Endothelial cell of umbilical vein (primary cell): ENCODE data around the gene RNF43. TPM values are rescaled to one million over a fixed set of nuclear protein-coding genes. Genes with fewer than 3 reads are reported as not detected.

ENCODE experiments used
- BruUV-seq: library from RNA; stranded (reverse); fragments of 400-500 nt; replicated peaks from 2 replicates; lab custom pipeline; 2021; lab: Mats Ljungman, UMichigan
- CTCF ChIA-PET: fragments of 300-600, 350-600 bp; sonication (Branson Sonifier 250); formaldehyde crosslinking; loops from one replicate; lab custom pipeline; 2021; ENCODE audit warnings: antibody characterized with exemption, inconsistent platforms; lab: Charles Lee
- POLR2A ChIA-PET: fragments of 300-600, 350-600 bp; sonication (Branson Sonifier 250); formaldehyde crosslinking; loops from one replicate; lab custom pipeline; 2021; ENCODE audit warnings: antibody characterized with exemption, inconsistent platforms; lab: Charles Lee
- DNase-seq: peaks from one replicate; pipeline ENCODE4 v3.0.0-alpha.2; 2011; ENCODE audit warnings: low read depth, low spot score
- FAIRE-seq: peaks from 2 replicates; lab custom pipeline; 2011; peaks lifted over from hg19 to GRCh38; lab: Jason Lieb, UNC
- H2AFZ ChIP-seq: 2 replicates; pipeline ENCODE4 v1.6.0; 2012; ENCODE audit warnings: low read depth, low read length, control low read depth, inconsistent platforms
- H3K27ac ChIP-seq: 2 replicates; pipeline ENCODE4 v1.5.1; 2011; ENCODE audit warnings: low read depth, mild to moderate bottlenecking, control low read depth, low read length, moderate library complexity; ENCODE audit not compliant: insufficient read depth
- H3K27me3 ChIP-seq, 2 experiments: 2 replicates each; pipeline versions ENCODE4 v1.6.0 to v1.6.1; 2011; ENCODE audit warnings: low read length in 2 of 2, mixed read lengths in 1 of 2; ENCODE audit not compliant: control insufficient read depth in 2 of 2, insufficient read depth in 2 of 2
- H3K36me3 ChIP-seq, 2 experiments: 2 replicates in 1 of 2; 3 replicates in 1 of 2; pipeline ENCODE4 v1.5.1; 2011; ENCODE audit warnings: low read length in 2 of 2, mild to moderate bottlenecking in 1 of 2, moderate library complexity in 1 of 2; ENCODE audit not compliant: control insufficient read depth in 2 of 2, insufficient read depth in 2 of 2; ENCODE audit errors: extremely low read depth in 1 of 2
- H3K4me1 ChIP-seq: 3 replicates; pipeline ENCODE4 v1.5.1; 2011; ENCODE audit warnings: mild to moderate bottlenecking, low read length; ENCODE audit not compliant: control insufficient read depth, insufficient read depth; ENCODE audit errors: extremely low read depth
- H3K4me2 ChIP-seq: 2 replicates; pipeline ENCODE4 v1.6.1; 2011; ENCODE audit warnings: low read length, control low read depth, mixed read lengths; ENCODE audit not compliant: insufficient read depth
- H3K4me3 ChIP-seq, 3 experiments: fragments of 200-600 bp in 1 of 3; sonication (generic), shearing (Covaris generic) in 1 of 3; replicated peaks in 1 of 3; 2 replicates each; pipeline ENCODE4 v1.5.1; 2011 to 2016; ENCODE audit warnings: control low read depth in 3 of 3, low read length in 3 of 3, mild to moderate bottlenecking in 2 of 3, inconsistent platforms in 1 of 3, low read depth in 1 of 3, moderate library complexity in 1 of 3; ENCODE audit not compliant: insufficient read depth in 1 of 3
- H3K79me2 ChIP-seq: 2 replicates; pipeline ENCODE4 v1.6.0; 2012; ENCODE audit warnings: low read length, inconsistent platforms; ENCODE audit not compliant: control insufficient read depth, insufficient read depth
- H3K9ac ChIP-seq: replicated peaks from 2 replicates; pipeline ENCODE3; 2011; ENCODE audit warnings: low read length, control low read depth; ENCODE audit not compliant: insufficient read depth; ENCODE audit errors: extremely low read depth
- H3K9me1 ChIP-seq: replicated peaks from 3 replicates; pipeline ENCODE4 v1.6.0; 2011; ENCODE audit warnings: mild to moderate bottlenecking, low read length; ENCODE audit not compliant: control insufficient read depth, insufficient read depth; ENCODE audit errors: extremely low read depth
- H3K9me3 ChIP-seq: replicated peaks from 2 replicates; pipeline ENCODE4 v1.5.1; 2012; ENCODE audit warnings: low read length, inconsistent platforms; ENCODE audit not compliant: control insufficient read depth, insufficient read depth
- H4K20me1 ChIP-seq: replicated peaks from 2 replicates; pipeline ENCODE3; 2011; ENCODE audit warnings: mild to moderate bottlenecking, low read length; ENCODE audit not compliant: control insufficient read depth, insufficient read depth; ENCODE audit errors: extremely low read depth
- MYC ChIP-seq: IDR thresholded peaks from one replicate; pipeline ENCODE4 v1.6.1; 2011; ENCODE audit warnings: mild to moderate bottlenecking, low read depth, low read length
- dilution Hi-C: fragments of 300-500 bp; cut with MboI; formaldehyde crosslinking; loops from one replicate; pipeline ENCODE4 v1.15.0; 2019; ENCODE audit warnings: low sequenced_read_pairs; ENCODE audit not compliant: extremely low pct_ligation_motif_present
- intact Hi-C: fragments of 100-400 bp; cut with micrococcal nuclease; formaldehyde crosslinking; loops from one replicate; pipeline ENCODE4 v1.10.0; 2022
- polyA plus RNA-seq, 4 experiments: library from polyadenylated mRNA; depleted of rRNA in 3 of 4; stranded (reverse) in 3 of 4; unstranded in 1 of 4; fragments of >200 nt; gene quantifications; 2 replicates each; pipeline versions ENCODE4 v1.2.1 to v1.2.3, GENCODE V29; 2011 to 2012; ENCODE audit warnings: missing spikeins in 1 of 4
- total RNA-seq: library from RNA; stranded (reverse); gene quantifications from 2 replicates; pipeline ENCODE4 v1.2.3, GENCODE V29; 2021
- TF ChIP-seq, protein P1 (sequence below): IDR thresholded peaks from 2 replicates; pipeline ENCODE4 v1.6.1; 2011; ENCODE audit not compliant: insufficient read depth, insufficient read length

The RNF43 gene
- total and polyA plus RNA-seq, 2 donors (not counting 3 experiments of a cell fraction or from before 2014, with no cell fraction given), result not detected

DNA sequence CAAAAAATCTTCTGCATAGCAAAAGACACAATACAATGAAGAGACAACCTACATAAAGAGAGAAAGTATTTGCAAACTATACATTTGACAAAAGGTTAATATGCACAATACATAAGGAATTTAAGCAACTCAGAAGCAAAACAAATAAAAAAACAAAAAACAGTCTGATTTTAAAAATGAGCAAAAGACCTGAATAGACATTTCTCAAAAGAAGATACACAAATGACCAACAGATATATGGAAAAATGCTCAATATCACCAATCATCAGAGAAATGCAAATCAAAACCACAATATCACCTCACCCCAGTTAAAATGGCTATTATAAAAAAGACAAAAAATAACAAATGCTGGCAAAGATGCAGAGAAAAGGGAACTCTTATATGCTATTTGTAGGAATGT is 38.2 kb upstream of the RNF43 start:
- CTCF ChIA-PET, result no interaction called here
- Histone ChIP-seq H3K4me3 (no peak overlapping the region), H3K4me1 (no peaks in the 10 kb centered on the region), H3K27ac (no peak overlapping the region), H3K4me2 (no peak overlapping the region), H3K36me3 (no peaks in the 10 kb centered on the region), H3K27me3 (no peaks in the 10 kb centered on the region), H3K79me2 (no peaks in the 10 kb centered on the region), H3K9me3 (no peaks in the 10 kb centered on the region), H3K9me1 (no peaks in the 10 kb centered on the region), H2AFZ (no peak overlapping the region), H3K9ac (no peak overlapping the region), H4K20me1 (no peaks in the 10 kb centered on the region)
- DNase-seq (no peak), FAIRE-seq (no peak)
- dilution Hi-C loops, result no loop called here
- POLR2A ChIA-PET, result no interaction called here
- TF ChIP-seq MYC, result no peak
- intact Hi-C loops, result no loop called here
- no TSS peak for BruUV-seq

DNA sequence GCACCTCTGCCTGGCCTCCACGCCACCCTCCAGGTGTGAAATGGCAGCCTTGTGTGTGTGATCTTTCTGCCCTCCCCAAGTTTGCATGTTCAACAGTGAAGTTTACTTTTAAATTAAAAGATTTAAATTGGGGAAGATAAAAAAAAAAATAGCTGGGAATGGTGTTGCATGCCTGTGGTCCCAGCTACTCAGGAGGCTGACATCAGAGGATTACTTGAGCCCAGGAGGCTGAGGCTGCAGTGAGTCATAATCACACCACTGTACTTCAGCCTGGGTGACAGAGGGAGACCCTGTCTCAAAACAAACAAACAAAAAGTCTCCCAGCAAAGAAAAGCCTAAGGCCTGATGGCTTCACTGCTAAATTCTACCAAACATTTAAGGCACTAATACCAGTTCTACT is 35.4 kb upstream of the RNF43 start:
- dilution Hi-C loops, result no loop called here
- Histone ChIP-seq H3K79me2 (no peaks in the 10 kb centered on the region), H4K20me1 (no peaks in the 10 kb centered on the region), H3K9me1 (no peaks in the 10 kb centered on the region), H3K4me1 (no peaks in the 10 kb centered on the region), H3K36me3 (no peaks in the 10 kb centered on the region), H2AFZ (no peak overlapping the region), H3K4me2 (no peak overlapping the region), H3K27me3 (no peaks in the 10 kb centered on the region), H3K4me3 (no peak overlapping the region), H3K27ac (no peak overlapping the region), H3K9me3 (no peaks in the 10 kb centered on the region), H3K9ac (no peak overlapping the region)
- TF ChIP-seq, protein P1, sequence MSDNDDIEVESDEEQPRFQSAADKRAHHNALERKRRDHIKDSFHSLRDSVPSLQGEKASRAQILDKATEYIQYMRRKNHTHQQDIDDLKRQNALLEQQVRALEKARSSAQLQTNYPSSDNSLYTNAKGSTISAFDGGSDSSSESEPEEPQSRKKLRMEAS, result no peak
- DNase-seq, result no peak
- intact Hi-C loops, result no loop called here
- FAIRE-seq, result no peak
- POLR2A ChIA-PET, result no interaction called here
- CTCF ChIA-PET, result interaction anchor here (0.8 to 0.9 kb wide), 2 partner anchors 35 to 135 kb away, joined by 3 read pairs; no protein-coding TSS in a partner anchor
- BruUV-seq, result no TSS peak
